Measurements from ENCODE around the gene MYH14. TPM values are rescaled to one million over a fixed set of nuclear protein-coding genes. Genes with fewer than 3 reads are reported as not detected.

Gene MYH14
- total RNA-seq, 1 donor from 2014 or later, result 96.0 TPM

DNA sequence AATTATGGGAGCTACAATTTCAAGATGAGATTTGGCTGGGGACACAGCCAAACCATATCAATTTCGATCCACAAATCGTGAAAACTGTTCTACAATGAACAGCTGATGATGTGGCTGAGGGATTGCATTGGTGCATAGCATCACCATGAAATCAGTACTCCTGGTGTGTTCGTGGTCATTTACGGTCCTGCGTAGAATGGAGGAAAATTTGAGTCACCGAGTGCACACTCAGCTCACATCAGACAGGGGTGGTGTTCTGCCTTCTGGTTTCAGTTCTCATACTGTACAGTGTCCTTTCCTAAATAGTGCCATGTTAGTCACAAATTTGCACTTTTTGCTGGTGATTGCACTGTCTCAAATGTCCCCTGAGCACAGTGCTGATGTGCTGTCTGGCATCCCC, 39.2 kb downstream of the MYH14 start:
- TF ChIP-seq, protein P1, sequence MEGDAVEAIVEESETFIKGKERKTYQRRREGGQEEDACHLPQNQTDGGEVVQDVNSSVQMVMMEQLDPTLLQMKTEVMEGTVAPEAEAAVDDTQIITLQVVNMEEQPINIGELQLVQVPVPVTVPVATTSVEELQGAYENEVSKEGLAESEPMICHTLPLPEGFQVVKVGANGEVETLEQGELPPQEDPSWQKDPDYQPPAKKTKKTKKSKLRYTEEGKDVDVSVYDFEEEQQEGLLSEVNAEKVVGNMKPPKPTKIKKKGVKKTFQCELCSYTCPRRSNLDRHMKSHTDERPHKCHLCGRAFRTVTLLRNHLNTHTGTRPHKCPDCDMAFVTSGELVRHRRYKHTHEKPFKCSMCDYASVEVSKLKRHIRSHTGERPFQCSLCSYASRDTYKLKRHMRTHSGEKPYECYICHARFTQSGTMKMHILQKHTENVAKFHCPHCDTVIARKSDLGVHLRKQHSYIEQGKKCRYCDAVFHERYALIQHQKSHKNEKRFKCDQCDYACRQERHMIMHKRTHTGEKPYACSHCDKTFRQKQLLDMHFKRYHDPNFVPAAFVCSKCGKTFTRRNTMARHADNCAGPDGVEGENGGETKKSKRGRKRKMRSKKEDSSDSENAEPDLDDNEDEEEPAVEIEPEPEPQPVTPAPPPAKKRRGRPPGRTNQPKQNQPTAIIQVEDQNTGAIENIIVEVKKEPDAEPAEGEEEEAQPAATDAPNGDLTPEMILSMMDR (IDR thresholded peaks at IDR 0.05; ENCODE audit: insufficient read depth, low read length, poor library complexity, severe bottlenecking), result no peak
- Histone ChIP-seq H3K27me3 (ENCODE audit: control insufficient read depth, insufficient read depth, low read length) (no peaks in the 10 kb centered on the region), H3K4me3 (ENCODE audit: low read depth, low read length) (no peak overlapping the region), H3K36me3 (ENCODE audit: control insufficient read depth, insufficient read depth, low read length) (no peaks in the 10 kb centered on the region)
- no peak for DNase-seq (ENCODE audit: low read depth)

DNA sequence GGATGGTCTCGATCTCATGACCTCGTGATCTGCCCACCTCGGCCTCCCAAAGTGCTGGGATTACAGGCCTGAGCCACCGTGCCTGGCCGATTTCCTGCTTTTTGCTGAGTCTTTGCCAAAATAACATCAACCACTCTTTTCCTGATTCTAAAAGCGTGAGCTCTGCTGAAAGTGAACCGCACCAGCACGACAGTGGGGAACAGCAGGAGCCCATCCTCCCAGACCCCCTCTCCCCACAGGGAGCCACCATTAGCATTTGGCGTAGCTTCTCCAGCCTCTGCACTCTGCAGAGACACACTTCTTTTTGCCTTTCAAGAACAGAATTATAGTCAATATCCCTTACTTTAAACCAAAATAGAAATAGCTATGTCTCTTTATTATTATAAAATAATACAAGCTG, 41.3 kb downstream of the MYH14 start:
- H3K36me3 ChIP-seq (ENCODE audit: control insufficient read depth, insufficient read depth, low read length), result no peaks in the 10 kb centered on the region
- H3K27me3 ChIP-seq (ENCODE audit: control insufficient read depth, insufficient read depth, low read length), result no peaks in the 10 kb centered on the region
- H3K4me3 ChIP-seq (ENCODE audit: low read depth, low read length), result no peak overlapping the region
- no peak for DNase-seq (ENCODE audit: low read depth)
- TF ChIP-seq, protein P1 (IDR thresholded peaks at IDR 0.05; ENCODE audit: insufficient read depth, low read length, poor library complexity, severe bottlenecking), result no peak

DNA sequence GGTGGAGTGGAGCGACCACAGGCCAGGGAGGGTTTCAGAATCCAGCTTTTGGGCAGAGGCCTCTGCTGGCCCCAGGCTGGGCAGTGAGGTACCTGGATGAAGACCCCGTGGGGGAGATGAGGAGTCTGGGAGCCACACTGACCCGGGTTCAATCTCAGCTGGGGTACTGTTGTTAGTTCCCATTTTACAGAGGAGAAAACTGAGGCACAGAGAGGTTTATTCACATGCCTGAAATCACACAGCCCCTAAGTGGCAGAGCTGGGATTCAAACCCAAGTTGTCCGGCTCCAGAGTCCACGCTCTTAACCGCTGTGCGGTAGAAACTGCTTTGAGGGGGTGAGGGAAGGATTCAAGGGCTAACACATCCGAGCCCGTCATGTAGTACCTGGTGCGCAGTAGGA, 45.0 kb downstream of the MYH14 start:
- no peaks in the 10 kb centered on the region for H3K36me3 ChIP-seq (ENCODE audit: control insufficient read depth, insufficient read depth, low read length)
- no peak overlapping the region for H3K4me3 ChIP-seq (ENCODE audit: low read depth, low read length)
- TF ChIP-seq, protein P1 (IDR thresholded peaks at IDR 0.05; ENCODE audit: insufficient read depth, low read length, poor library complexity, severe bottlenecking), result no peak
- no peak for DNase-seq (ENCODE audit: low read depth)
- no peaks in the 10 kb centered on the region for H3K27me3 ChIP-seq (ENCODE audit: control insufficient read depth, insufficient read depth, low read length)

DNA sequence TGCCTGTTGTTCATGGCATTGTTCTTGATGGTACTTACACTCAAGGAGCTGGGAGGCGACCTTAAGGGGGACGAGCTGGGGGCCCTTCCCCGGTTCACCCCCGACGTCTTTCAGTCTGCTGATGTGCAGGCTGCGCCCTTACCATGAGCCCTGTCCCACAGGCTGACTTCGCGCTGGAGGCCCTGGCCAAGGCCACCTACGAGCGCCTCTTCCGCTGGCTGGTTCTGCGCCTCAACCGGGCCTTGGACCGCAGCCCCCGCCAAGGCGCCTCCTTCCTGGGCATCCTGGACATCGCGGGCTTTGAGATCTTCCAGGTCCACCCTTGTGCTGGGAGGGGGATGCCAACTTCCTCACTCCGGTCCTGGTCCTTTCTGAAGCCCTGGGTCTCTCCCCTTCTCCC, 45.4 kb downstream of the MYH14 start:
- no peak for DNase-seq (ENCODE audit: low read depth)
- H3K4me3 ChIP-seq (ENCODE audit: low read depth, low read length), result no peak overlapping the region
- no peaks in the 10 kb centered on the region for H3K27me3 ChIP-seq (ENCODE audit: control insufficient read depth, insufficient read depth, low read length)
- no peaks in the 10 kb centered on the region for H3K36me3 ChIP-seq (ENCODE audit: control insufficient read depth, insufficient read depth, low read length)
- TF ChIP-seq, protein P1 (IDR thresholded peaks at IDR 0.05; ENCODE audit: insufficient read depth, low read length, poor library complexity, severe bottlenecking), result no peak

DNA sequence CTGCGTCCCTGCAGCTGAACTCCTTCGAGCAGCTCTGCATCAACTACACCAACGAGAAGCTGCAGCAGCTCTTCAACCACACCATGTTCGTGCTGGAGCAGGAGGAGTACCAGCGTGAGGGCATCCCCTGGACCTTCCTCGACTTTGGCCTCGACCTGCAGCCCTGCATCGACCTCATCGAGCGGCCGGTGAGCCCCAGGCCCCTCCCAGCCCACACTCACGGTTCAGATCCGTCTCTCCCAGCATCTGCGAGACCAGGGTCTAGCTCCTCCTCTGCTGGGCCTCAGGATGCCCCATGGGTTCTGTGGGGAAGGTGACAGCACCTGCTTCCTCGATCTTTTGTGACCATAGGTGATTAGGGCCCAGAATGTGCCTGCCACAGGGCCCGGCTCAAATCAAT, 46.2 kb downstream of the MYH14 start:
- DNase-seq (ENCODE audit: low read depth), result no peak
- Histone ChIP-seq H3K36me3 (ENCODE audit: control insufficient read depth, insufficient read depth, low read length) (no peaks in the 10 kb centered on the region), H3K4me3 (ENCODE audit: low read depth, low read length) (no peak overlapping the region), H3K27me3 (ENCODE audit: control insufficient read depth, insufficient read depth, low read length) (no peaks in the 10 kb centered on the region)
- TF ChIP-seq, protein P1 (IDR thresholded peaks at IDR 0.05; ENCODE audit: insufficient read depth, low read length, poor library complexity, severe bottlenecking), result no peak

DNA sequence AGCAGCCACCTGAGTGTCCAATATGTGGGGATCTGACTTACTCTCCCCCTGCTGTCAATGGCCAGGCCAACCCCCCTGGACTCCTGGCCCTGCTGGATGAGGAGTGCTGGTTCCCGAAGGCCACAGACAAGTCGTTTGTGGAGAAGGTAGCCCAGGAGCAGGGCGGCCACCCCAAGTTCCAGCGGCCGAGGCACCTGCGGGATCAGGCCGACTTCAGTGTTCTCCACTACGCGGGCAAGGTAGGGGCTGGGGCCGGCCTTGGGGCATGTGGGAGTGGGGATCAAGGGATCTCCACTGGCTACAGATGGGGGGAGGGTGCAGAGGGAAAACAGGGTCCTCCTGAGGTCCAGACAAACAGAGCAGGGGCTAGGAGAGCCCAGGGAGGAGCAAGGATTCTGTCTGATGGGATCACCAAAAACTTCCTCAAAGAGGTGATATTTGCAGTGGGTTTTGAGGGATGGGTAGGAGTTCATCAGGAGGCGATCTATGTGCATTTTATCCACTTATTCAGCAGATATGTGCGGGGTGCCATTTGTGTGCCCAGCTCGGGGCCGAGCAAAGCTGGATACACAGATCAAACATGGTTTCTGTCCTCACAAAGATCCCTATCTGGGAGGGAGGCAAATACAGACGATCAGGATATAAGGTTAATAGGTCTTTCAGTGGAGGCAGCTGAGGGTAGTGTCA, 47.2 kb downstream of the MYH14 start:
- H3K36me3 ChIP-seq (ENCODE audit: control insufficient read depth, insufficient read depth, low read length), result no peaks in the 10 kb centered on the region
- DNase-seq (ENCODE audit: low read depth), result no peak
- TF ChIP-seq, protein P1 (IDR thresholded peaks at IDR 0.05; ENCODE audit: insufficient read depth, low read length, poor library complexity, severe bottlenecking), result no peak
- no peaks in the 10 kb centered on the region for H3K27me3 ChIP-seq (ENCODE audit: control insufficient read depth, insufficient read depth, low read length)
- H3K4me3 ChIP-seq (ENCODE audit: low read depth, low read length), result no peak overlapping the region

Data from kidney epithelial cell (primary cell).